HG03520 (cell line): ENCODE results near the gene CCDC12.
A peak's percentile ranks its signal among the peaks of the same experiment; 100 is the strongest.

Experiments
- ATAC-seq: cut with Tn5 transposase; IDR thresholded peaks from one replicate; pipeline ENCODE4 v1.9.1; 2021; ENCODE audit warnings: mild to moderate bottlenecking, moderate library complexity; ENCODE audit not compliant: unreplicated experiment

The CCDC12 gene

DNA sequence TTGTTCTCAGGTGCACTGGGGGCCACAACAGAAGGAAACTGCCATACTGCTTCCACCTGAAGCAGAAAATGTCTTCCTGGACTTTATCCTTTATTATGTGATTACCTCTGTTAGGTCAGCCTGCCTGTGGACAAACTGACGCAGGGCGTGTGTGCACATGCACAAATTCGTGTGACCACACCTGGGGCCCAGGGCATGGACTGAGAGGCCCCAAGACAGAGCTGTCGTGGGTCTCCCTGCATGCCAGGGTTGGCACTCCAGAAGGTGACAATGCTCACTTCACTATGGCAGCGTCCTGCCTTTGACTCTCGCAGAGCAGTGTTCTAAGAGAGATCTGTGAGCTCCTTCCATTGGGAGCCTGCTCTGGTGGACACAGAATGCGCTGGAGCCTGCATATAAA lies 34.5 kb downstream of the CCDC12 start:
- ATAC-seq: no peak

DNA sequence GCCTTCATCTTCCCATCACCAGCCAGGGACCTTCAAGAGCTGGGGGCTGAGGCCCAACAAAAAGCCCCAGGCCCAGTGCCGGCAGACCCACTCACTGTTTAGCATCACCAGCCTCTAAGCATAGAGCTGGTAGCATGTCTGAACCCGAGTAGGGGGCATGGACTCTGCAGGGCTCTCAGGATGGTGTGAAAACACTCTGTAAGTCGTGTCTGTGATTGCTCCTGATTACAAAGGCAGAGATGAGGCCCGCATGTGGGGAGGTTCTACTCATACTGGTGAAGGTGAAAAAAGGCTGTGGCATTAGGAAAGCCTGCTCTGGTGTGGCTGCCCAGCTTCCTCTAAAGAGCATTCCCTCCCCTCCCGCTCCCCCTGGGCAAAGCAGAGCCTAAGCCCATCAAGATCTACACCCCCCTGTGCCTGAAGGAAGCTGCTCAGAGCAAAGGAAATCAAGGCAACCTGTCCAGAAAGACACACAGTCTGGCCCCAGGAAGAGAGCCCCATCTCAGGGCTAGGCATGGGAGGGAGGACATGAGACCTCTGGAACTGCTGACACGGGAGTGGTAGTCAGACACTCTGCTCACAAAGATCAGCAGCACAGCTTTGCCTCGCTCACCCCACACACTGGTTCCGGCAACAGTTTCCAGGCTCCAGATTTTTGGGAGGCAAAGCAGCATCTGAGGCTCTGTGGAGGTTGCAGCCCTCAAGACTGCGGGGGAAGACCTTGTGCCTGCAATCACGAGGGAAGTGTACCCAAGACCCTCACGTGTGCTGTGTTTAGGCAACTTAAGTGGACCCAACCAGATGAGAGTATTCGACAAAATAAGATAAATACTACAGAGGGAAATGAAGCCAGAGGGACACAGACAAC lies 36.7 kb downstream of the CCDC12 start:
- no peak for ATAC-seq

DNA sequence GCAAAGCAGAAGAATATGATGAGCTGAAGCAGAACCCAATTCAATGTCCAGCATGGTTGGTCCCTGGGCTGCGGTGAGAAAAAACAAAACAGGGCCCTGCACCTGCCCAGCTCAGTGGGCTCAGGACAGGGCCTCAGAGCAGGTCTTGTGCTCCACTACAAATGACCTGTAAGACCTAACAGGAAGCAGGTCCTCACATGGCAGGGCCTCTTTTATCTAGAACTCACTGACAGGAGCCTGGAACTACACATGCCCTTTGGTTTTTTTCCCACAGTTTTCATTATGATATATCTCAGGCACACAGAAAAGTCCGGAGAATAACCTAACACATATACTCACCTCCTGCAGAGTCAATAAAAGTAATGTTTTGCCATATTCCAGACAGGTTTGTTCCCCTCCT lies 38.4 kb downstream of the CCDC12 start:
- no peak for ATAC-seq

DNA sequence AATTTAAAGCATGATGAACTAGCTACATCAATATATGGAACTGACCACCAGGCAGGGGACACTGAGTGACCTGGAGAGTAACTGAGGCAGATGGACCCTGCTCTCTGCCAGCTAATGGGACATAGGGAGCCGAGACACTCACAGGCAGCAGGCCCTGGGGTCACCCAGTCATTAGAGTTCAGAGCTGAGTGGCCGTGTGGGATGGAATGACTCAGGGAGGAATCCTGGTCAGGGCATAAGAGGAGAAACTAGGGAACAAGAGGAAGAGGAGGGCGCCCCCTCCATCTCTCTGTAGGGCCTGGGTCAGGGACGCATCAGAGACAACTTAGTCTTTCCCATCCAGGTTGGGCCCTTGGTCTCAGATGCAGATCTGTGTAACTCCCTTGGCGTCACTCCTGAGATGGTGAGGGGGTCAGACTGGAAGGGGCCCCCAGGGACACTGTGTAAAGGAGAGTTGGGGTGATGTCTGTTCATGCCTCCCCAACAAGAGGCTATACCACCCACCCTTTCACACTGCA lies 39.8 kb downstream of the CCDC12 start:
- ATAC-seq: no peak

DNA sequence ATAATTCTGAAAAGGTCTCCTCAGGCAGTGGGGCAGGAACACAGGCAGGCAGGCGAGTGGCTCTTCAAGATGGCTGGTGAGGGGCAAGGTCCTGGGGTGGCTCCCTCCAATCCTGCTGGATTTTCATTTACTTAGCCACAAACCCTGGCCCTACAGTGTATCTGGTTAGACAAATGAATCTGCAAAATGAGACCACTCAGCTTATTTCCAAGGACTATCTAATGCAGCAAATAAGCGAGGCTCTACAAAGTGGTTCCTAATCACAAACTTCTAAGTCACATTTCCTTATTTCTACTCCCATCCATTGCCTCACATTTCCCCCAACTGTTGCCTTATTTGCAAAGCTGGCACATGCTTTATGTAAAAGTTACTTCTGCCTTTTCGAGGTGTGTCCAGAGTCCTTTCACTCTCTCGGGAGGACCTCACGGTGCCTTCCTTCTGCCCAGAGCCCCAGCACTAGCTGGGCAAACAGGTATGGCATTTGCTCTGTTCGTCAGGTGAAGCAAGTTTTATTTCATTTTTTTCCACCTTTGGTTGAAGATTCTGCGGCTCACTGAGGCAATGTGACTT lies 40.5 kb downstream of the CCDC12 start:
- no peak for ATAC-seq

DNA sequence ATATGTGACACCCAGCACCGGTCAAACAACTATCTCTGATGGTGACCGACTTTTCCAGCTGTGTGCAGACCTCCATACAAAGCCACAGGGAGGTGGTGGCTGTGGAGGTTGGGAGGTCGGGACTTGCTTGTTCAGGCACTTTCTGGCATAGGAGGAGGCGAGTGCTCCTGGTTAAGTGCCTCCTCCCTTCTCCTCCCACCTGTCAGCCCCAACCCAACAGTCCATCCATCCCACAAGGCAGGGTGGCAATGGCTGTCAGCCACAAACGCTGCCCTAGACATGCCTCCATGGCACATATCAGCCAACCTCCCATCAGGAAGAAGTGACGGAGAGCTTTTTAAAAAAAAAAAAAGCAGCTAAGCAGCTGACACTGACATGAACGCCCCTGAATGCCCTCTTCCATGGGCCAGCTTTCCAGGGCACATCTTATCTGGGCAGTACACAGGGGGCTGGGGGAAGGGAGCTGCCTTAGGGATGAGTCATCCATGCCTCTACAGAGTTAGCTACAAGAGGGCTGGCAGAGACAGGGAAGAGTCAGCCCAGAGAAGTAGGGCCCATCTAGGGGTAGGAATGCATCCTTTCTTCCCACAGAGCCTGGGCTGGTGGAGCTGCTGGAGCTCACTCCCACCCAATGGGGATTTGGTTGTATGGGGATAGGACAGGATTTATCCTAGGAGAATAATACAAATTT lies 41.2 kb downstream of the CCDC12 start:
- no peak for ATAC-seq

DNA sequence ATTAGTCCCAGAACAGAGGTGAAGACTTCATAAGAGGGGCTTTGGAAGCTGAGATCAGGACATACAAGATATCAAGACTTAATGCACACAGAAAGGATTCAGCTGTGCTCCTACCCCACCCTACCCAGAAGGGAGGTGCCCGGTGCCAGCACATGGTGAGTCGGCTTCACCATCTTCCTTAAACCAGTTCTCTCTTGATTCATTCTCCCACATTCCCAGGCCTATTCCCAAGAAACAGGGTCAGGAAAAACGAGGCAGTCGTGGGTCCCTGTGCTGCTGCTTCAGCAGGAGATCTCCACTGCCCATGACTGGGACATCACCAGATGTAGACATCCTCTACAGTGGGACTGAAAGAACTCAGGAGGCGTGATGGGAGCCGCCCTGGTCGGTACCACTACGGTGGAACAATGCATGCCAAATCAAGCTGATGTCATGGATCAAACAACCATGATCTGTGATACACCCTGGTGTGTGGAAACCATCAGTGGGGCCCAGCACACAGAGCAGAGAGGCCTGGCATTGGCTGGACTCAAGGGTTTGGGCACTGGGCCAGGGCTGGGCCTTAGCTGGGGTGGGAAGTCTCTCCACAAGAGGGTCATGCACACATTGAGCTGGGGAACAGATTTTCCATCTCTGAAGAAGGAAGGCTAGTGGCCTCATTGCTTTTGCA lies 41.9 kb downstream of the CCDC12 start:
- no peak for ATAC-seq

DNA sequence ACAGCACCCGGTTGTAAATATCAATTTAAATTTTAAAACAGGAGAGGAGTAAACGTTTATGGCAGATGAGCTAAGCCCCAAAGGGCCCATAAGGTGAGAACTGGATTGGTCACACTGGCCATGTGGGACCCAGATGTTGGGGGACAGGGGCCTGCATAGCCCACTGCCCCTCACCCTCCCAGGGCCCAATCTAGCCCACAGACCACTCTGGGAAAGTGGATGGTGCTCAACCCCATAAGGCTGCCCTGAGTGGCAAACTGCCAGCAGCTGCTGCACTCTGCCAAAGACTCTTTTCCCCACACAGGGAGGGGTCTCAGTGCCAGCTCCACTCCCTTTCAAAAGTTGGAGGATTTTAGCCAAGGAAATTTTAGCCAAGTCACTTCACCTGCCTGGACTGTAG lies 42.5 kb downstream of the CCDC12 start:
- ATAC-seq: no peak

DNA sequence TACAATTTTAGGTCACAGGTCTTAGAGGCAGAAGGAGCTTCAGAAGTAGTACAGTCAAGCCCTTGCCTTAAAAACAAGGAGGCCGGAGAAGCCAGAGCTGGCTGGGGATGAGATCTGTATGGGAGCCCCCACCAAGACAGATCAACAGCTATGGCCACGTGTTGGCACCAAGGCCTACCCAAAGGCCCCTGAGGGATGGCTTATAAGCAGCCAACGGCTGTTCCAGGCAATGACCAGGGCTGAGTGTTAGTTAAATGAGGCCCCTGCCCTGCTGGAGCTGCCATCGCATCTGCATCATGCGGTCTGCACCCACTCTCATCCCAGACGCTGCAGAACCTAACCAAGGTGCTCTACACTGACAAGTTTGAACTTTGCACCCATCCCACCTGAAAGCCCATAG lies 43.3 kb downstream of the CCDC12 start:
- ATAC-seq: no peak

DNA sequence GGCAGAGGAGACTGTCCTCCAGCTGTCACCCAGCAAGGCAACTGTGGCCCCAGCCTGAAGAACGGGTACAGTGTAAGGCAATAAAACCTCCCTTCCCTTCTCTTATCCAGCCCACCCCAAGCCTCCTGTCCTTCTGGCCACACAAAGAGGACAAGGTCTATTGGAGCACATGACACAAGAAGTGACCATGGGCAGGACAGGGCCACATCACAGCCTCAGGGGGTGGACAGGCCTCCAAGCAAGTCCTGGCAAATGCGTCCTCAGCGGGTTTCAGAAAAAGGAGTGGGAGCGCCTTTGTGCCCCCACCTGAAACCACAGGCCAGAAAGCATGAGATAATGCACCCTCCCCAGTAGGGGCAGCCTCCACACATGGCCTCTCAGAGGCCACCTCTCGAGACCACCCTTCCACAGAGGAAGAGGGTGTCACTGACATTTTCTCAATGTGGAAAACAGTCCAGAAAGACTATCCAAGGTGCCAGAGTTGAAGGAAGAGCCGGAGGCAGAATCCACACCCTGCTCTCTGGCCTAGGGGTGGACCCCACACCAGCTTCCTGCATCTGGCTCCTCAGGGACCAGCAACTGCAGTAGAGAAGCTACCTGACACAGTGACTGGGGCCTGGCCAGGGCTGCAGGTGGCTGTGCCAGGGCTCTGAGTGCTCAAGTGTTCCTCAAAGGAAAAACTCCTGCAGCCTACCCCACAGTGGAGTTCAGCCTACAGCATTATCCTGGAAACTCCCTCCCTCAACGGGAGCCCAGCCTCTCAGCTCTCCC lies 43.9 kb downstream of the CCDC12 start:
- no peak for ATAC-seq

DNA sequence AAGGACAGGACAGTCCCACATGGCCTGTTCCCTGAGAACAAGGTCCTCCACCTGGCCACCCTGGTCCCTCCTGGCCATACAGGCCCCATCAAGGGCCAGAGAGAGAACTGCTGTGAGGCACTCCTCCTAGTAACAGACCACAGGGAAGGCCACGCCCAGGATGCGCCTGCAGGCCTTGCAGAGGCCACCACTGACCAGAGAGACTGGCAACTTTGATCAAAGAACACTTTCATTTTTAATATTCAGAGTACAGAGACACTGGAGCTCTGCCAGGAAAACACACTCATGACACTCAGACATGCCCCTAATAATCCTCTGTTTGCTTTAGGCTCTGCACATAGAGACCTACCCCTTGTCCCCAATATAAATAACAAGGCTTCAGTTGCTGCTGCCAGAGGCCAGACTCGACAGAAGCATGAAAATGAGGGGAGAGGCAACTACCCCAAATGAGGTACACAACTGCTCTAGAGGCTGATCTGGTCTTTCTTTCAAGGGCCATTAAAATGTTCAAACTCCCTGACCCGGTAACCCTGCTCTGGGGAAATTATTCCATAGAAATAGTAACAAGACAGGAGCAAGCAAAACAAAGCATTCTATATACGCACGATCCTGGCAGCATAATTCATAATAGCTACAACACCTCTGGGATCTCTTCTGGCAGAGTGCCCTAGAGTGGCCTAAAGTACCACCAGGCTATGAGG lies 44.8 kb downstream of the CCDC12 start:
- no peak for ATAC-seq

DNA sequence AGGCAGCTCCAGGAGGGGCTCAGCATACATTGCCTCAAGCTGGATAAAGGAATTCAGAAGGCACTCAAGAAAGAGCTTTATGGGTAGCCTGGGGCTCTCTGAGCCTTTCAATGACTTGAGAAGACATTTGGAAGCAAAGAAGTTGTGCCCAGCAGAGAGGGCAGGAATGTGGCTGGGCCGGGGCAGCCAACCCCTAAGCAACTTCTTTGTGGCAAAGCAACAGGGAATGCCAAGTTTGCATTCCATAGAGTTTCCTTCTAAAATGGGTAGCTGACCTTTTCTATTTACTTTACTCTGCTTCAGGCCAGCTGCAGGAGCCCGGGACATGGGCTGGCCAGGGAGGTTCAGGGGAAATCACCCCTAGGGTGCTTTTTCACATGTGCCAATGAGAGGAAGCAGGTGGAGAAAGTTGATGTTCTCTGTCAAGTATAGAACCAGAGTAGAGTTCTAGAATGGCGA lies 45.6 kb downstream of the CCDC12 start:
- no peak for ATAC-seq

DNA sequence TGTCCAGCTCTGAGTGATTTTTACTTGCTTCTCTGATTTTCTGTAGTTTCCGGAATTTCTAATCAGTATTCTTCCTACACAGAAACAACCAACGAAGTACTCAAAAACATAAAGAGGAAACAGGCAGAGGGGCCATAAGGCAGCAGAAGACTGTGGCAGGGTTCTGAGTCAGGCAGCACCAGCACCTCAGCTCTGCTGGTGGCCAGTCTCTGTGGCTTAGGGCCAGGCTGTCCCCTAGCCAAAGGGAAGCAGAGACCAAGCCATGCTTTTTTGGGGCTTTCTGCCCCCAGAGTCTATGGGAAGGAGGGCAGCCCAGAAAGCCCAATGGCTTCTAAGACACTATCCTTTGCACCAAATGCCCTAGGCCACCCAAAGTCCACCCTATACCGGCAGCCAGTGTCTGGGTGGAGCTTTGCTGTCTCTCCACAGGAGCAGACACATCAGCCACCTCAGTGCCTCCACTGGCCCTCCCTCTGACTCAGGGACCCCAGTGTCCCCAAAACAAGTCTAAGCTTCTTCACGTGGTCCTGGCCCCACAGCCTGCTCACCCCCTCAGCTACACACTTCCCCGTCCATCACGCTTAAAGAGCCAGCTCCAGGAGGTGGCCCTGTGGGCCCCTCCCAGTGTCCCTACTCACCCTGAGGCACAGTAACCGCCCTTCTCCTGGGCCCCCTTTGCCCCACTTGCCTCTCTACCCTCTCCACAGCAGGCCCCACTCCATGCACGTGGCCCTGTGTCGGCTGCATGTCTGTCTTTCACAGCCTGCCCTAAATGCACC lies 46.2 kb downstream of the CCDC12 start:
- ATAC-seq: no peak

DNA sequence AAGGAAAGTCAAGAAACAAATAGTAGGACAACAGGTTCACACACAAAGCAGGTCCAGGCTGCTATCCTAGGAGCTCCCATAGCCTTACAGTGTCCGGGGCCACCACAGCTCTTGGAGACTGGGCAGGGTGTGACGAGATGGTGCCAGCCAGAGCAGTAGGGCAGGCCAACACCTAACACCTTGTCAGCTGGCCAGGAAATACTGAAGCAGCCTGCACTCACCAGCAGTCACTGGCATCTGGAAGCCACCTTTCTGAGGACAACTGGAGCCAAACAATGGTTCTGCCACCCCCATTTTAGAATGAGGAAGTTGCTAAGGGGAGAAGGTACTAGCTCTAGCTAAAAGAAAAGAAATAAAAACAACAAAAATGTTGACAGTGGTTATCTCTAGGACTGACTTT lies 47.2 kb downstream of the CCDC12 start:
- ATAC-seq: no peak

DNA sequence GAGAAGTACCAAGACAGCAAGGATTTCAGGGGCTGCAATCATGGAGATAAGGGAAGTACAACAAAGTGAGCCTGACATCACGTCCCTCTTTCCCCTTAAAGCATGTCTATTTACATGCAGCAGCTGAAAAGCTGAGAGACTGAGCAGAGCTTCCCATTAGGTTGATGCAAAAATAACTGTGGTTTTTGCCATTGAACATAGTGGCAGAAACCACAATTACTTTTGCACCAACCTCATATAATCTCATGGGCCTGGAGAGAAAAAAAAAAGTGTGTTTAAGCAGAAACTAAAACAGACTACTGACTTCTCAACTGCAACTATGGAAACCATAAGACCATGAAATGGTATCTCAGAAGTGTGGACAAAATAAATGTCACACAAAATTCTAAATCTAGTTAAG lies 48.3 kb downstream of the CCDC12 start:
- no peak for ATAC-seq

DNA sequence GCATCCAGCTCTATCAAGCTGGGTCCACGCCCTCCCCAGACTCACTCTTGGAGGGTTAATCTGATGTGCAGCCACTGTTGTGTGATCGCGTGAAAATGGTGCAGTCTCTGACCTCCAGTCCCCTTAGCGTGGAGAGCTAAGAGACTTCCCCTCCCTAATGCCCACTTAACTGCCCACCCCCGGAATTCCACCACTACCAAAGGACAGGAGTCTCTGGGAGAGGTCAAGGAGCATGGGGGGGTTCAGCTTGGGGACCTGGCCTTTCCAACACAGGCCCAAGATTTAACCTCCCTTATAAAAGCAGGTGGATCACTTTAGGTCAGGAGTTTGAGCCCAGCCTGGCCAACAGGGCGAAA lies 48.8 kb downstream of the CCDC12 start:
- ATAC-seq: no peak

DNA sequence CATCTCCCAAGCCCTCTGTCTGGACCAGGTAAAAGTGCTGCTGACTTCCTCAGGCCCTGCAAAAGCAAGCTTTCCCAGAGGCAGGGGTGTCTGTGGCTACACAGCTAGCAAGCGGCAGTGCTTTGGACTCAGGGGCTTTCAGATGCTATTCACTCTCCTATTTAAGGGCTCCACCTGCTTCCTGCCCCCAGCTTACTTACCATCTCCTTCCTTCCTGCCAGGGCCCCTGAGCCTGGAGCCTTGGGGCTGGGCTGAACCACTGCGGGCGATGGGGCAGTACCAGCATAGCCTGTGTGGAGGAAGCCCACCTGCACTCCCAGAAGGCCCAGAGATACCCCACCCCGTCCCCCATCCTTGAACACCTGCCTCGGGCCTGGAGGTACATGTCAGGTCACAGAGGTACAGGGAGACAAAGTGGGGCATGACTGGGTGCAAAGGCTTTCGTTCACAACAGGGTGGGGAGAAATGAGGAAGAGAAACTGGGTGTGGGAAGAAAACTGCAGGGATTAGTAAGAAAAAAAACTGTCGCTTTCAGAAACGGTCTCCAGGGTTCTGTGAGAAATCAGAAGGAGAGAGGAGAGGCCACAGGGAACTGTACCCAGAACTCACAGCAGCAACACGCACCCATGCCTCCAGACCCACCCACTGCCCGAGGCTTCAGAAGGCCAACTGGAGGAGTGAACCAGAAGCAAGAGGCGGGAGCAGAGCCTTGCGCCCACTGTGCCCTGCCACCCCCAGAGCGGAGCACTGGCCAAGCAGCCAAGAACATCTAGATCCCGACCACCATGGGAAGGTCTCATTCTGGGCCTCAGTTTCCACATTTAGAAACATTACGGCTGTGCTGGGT lies 49.5 kb downstream of the CCDC12 start:
- peak; percentile 46 for ATAC-seq

DNA sequence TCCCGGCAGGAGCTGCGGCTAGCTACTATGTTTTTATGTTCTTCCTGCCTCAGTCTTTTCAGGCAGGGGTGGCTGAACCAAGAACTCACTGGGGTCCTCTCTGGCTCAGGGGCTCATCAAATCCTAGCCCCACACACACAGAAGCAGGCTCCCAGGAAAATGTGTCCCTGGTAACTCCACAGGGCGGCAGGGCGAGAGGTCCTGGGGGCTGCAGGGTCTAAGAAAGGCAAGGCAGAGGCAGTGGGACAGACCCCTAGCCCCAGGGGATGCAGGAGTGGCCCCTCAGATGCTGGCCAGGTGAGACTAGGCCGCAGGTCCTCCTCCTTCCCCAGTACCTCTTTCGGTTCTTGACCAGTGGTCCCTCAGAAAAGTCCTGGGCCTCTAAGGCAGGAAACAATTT lies 50.1 kb downstream of the CCDC12 start:
- no peak for ATAC-seq
